Smooth muscle cell of the coronary artery (primary cell): ENCODE results near the gene SLC25A4. TPM values are rescaled to one million over a fixed set of nuclear protein-coding genes. Genes with fewer than 3 reads are reported as not detected.

ENCODE experiments used
- total RNA-seq: library from RNA; depleted of rRNA; stranded (reverse); fragments of >200 nt; gene quantifications from 2 replicates; pipeline ENCODE4 v1.2.3, GENCODE V29; 2014; ENCODE audit warnings: low replicate concordance

Gene SLC25A4
- 9.2 and 12.6 TPM in 2 replicates for total RNA-seq

GRCh38 chr4:185142912-185143600 is at the start of gene SLC25A4:
SLC25A4 (plus strand) TSS chr4:185143266; CDS start chr4:185143373, 107 bp downstream.

Other genes starting within 250 kb of the SLC25A4 start
- gene HELT, start 124.8 kb upstream of the SLC25A4 start, total RNA-seq: not detected in 2 replicates
- gene CFAP97, start 60.7 kb downstream of the SLC25A4 start, total RNA-seq: 12.1 and 24.1 TPM in 2 replicates
- gene SNX25, start 66.3 kb downstream of the SLC25A4 start, total RNA-seq: 20.2 and 26.0 TPM in 2 replicates